Stimulated activated CD4-positive, alpha-beta T cell treated with anti-CD3 and anti-CD28 coated beads, Interleukin-1b, Interleukin-23, amount 100 ng/mL, for 1 hour (primary cell): ENCODE measurements around the gene CENPL.
"Not testable (repeated sequence)": the region's sequence is repeated elsewhere in the genome, so short reads cannot be mapped to it uniquely, and the experiment has no call there.

ENCODE experiments used
- DNase-seq, 2 donors: peaks; one replicate each; pipeline ENCODE4 v3.0.0-alpha.2; 2020; ENCODE audit warnings: low read depth in 2 of 2

The CENPL gene, protein sequence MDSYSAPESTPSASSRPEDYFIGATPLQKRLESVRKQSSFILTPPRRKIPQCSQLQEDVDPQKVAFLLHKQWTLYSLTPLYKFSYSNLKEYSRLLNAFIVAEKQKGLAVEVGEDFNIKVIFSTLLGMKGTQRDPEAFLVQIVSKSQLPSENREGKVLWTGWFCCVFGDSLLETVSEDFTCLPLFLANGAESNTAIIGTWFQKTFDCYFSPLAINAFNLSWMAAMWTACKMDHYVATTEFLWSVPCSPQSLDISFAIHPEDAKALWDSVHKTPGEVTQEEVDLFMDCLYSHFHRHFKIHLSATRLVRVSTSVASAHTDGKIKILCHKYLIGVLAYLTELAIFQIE

GRCh38 chr1:173824315-173825081 is at the start of gene CENPL, which contains the start of gene DARS2:
Gene CENPL (minus strand): TSS chr1:173824883. CDS start chr1:173811299, 13,584 bp downstream.
Gene DARS2 (plus strand): TSS chr1:173824673. CDS start chr1:173825230, 557 bp downstream.
- DNase-seq: peak; percentile 66 to 70

- DNase-seq: no peak
Measured at GRCh38 chr1:173871500-173871899, 46.8 kb upstream of the CENPL start.

GRCh38 chr1:173871091-173871490 is 46.4 kb upstream of the CENPL start:
- DNase-seq: no peak

- DNase-seq: no peak
Measured at GRCh38 chr1:173870252-173871075, 45.8 kb upstream of the CENPL start.

- DNase-seq: no peak
Measured at GRCh38 chr1:173869021-173869359, 44.3 kb upstream of the CENPL start.

GRCh38 chr1:173868266-173869020 is 43.8 kb upstream of the CENPL start, which contains the start of gene ZBTB37:
Gene ZBTB37 (plus strand): TSS chr1:173868380. CDS start chr1:173870226, 1,846 bp downstream.
- peak; percentile 82 to 90 for DNase-seq

- DNase-seq: peak; percentile 99
Measured at GRCh38 chr1:173867753-173868265, 43.1 kb upstream of the CENPL start, which contains the start of gene GAS5. Gene GAS5 (minus strand): TSS chr1:173867989.

DNA sequence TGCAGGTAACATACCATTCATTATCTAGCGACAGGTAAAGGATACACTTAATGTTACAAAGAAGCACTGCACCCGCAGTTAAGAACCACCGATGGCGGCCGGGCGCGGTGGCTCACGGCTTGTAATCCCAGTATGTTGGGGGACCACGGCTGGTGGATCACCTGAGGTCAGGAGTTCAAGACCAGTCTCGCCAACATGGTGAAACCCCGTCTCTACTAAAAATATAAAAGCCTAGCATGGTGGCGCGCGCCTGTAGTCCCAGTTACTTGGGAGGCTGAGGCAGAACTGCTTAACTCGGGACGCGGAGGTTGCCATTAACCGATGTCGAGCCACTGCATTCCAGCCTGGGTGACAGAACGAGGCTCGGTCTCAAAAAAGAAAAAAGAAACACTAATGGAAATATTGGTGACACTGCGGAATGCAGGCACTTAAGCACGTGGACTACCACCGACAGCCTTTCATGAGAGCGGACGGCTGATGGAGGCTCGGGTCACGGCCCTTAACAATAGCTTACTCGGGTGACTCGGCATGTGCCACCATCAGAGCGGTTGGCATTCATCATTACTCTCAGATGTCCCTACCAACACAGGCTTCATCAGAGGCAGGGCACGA is 42.6 kb upstream of the CENPL start:
- DNase-seq: no peak

DNA sequence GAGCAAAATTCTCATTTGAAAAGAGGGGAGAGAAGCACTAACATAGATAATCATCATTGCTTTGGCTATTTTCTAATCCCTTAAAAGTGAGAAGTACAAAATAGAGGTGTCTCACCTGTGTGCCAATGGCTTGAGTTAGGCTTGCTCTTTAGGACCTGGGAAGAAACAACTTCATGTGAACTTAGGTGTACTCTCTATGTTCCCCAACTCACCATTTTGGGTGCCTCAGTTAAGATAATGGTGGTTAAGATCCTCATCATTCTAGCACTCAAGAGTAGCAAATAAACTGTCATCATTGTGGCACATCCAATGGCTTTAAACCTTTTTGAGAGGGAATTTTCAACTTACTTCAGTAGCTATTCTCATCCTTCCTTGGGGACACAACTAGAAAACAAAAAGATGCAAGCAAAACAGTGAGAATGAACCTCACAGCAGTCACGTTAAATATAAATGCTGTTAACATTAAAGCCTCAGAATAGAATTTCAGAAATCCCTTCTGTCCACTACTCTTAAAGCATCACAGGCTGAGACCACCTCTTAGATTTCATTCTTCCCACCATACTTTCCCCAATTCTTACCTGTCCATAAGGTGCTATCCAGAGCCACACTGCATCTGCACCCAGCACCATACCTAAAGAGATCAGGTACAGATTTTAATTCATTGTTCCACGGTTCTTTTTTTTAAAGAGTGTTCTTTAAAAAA is 41.9 kb upstream of the CENPL start:
- DNase-seq: no peak

- no peak for DNase-seq
Measured at GRCh38 chr1:173865468-173866164, 40.9 kb upstream of the CENPL start.

DNA sequence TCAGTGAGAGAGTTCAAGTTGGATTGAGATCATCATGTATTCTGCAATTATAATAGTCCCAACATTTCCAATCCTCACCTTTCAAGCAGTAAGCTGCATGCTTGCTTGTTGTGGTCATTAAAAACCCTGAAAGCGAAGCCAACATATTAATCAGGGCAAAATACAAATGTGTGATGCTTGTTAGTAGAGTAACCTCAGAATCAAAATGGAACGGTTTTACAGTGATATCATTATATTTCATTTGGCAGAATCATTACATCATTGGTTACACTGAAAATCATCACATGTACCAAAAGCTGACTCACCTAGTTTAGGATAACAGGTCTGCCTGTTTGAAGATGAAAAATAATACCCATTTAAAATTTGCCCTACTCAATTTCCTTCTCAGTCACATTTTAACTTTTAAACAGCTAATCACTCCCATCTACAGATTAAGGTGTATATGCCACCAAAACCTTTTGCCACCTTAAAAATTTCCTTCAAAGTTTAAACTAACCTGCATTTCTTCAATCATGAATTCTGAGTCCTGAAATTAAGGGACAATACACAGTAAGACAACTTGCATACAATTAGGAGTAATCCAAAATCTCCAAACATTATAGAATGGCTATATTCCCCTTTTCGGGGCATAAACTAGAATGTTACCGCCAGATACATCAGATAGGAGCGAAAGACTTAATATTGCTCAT is 39.6 kb upstream of the CENPL start:
- DNase-seq: no peak

DNA sequence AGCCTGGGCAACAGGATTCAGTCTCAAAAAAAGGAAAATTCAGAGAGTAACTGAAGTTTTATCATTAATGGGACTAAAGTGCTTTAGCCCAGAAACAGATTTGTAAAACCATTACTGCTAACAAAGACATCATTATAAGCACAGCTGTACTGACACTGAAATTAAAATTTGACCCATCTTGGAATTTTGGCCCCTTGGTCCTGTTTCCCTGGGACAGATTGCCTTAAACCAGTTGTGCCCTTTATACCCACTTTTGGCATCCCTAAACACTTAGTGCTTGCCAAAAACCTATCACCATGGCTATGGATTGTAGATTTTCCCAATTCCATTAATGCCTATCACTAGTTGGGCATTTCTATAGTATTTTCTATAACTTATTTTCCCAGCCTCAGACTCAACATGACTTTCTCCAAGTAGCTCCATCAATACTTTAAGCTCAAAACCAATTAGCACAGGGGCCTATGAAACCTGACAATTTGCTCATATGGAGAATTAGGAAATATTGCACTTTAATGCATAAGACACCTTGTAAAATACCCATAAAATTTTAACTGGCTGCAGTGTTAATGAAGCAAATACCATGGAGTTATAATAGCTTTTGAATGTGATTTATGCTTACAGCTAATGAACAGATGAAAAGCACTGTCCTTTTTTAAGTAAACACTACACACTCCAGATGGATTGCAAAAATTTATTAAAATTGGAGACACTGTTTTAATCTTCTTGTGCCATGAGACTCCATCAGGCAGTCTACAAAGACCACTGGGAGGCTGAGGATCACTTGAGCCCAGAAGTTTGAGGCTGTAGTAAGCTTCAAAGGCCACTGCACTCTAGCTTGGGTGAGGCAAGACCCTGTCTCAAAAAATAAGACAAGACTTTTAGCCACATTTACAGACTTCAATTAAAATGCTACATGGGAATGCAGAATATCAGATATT is 38.8 kb upstream of the CENPL start:
- DNase-seq: no peak

DNA sequence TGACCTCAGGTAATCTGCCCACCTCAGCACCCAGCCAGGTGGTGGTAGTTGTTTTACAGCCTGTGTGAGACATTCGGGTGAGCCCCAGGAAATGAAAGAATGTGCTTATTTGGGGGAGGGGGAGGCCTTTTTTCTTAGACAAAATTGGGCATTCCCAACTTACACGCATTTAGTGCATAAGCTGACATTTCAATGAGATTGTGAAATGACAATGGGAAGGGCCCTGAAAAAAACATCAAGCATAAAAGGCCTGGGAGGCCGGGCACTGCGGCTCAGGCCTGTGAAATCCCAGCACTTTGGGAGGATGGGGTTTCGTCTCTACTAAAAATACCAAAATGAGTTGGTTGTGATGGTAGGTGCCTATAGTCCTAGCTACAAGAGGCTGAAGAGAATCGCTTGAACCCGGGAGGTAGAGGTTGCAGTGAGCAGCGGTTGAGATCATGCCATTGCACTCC is 38.1 kb upstream of the CENPL start:
- no peak for DNase-seq

GRCh38 chr1:173862146-173862768 is 37.6 kb upstream of the CENPL start:
- not testable (repeated sequence) for DNase-seq

- DNase-seq: no peak
Measured at GRCh38 chr1:173861731-173862145, 37.1 kb upstream of the CENPL start.

GRCh38 chr1:173860065-173860464 is 35.4 kb upstream of the CENPL start:
- DNase-seq: no peak

DNA sequence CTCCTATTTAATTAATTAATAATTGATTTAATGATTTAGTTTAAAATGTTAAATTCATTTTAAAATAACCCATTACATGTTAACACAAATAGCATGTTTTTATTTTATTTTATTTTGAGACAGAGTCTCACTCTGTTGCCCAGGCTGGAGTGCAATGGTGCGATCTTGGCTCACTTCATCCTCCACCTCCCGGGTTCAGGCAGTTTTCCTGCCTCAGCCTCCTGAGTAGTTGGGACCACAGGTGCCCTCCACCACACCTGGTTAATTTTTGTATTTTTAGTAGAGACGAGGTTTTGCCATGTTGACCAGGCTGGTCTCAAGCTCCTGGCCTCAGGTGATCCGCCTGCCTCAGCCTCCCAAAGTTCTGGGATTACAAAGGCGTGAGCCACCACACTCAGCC is 34.9 kb upstream of the CENPL start:
- DNase-seq: not testable (repeated sequence)
